ENCODE results near the gene IP6K2. TPM values are rescaled to one million over a fixed set of nuclear protein-coding genes. Genes with fewer than 3 reads are reported as not detected.

Gene IP6K2
- total and polyA plus RNA-seq, 2 of the 8 experiments (the other 6 are each of a cell fraction or from before 2014, with no cell fraction given): 95.8 to 144 TPM

DNA sequence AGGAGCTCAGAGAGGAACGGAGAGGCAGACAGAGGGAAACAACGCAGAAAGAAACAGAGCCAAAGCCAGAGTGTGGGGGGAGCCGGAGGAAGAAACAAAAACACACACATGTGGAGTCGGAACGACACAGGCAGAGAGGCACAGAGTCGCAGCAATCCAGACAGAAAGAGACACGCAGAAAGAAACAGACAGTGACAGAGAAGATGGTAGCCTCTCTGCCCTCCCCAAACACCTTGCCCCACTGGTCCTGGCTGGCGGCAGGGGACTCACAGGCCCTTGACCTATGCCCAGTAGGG lies 33.0 kb downstream of the IP6K2 start:
- Histone ChIP-seq H2BK120ac (replicated peaks; ENCODE audit: low read depth, low read length) (no peak overlapping the region), H4K5ac (ENCODE audit: insufficient read length, low read depth, low read length) (no peak overlapping the region), H3K4me2 (ENCODE audit: insufficient read depth in 1 of 2, low read depth in 2 of 2, low read length in 2 of 2) (peak overlapping the region; percentile 82 to 92; a peak in 2 of 4 replicates), H3K27me3 (replicated peaks in 1 of 4; ENCODE audit: control insufficient read depth in 3 of 4, extremely low read depth in 1 of 4, insufficient read depth in 3 of 4, low read length in 3 of 4) (no peaks in the 10 kb centered on the region), H3K14ac (ENCODE audit: insufficient read length) (no peak overlapping the region), H2BK15ac (ENCODE audit: low read length) (no peak overlapping the region), H3K9ac (replicated peaks in 1 of 4; ENCODE audit: extremely low read depth in 1 of 4, low read depth in 3 of 4, low read length in 3 of 4) (no peak overlapping the region), H3K56ac (replicated peaks; ENCODE audit: insufficient read length, low read depth, low read length) (no peak overlapping the region), H4K20me1 (replicated peaks in 1 of 2; ENCODE audit: control insufficient read depth in 1 of 2, insufficient read depth in 2 of 2, low read length in 2 of 2) (peaks cover 8 to 26% of the 10 kb centered on the region in 2 experiments), H2BK12ac (ENCODE audit: low read depth, low read length) (no peak overlapping the region), H3K4ac (replicated peaks; ENCODE audit: insufficient read length, low read depth, low read length) (no peak overlapping the region), H4K91ac (replicated peaks; ENCODE audit: insufficient read length, low read length) (no peak overlapping the region), H3K79me1 (ENCODE audit: low read depth, low read length) (peaks cover 10% of the 10 kb centered on the region), H3K79me2 (ENCODE audit: control insufficient read depth in 1 of 2, insufficient read depth in 2 of 2, low read length in 2 of 2) (peaks cover 0 to 21% of the 10 kb centered on the region in 2 experiments; a peak in 2 of 4 replicates), H2BK5ac (ENCODE audit: low read depth, low read length) (no peak overlapping the region), H3K4me1 (replicated peaks in 1 of 4; ENCODE audit: control insufficient read depth in 3 of 4, insufficient read depth in 4 of 4, low read length in 3 of 4) (peaks cover 0 to 11% (median 4%) of the 10 kb centered on the region in 4 experiments; a peak in 3 of 7 replicates), H2AFZ (ENCODE audit: low read length) (no peak overlapping the region), H2AK5ac (ENCODE audit: low read depth, low read length) (no peak overlapping the region), H3K23me2 (ENCODE audit: low read depth, low read length) (peaks cover 8% of the 10 kb centered on the region; the same call in 1 of the 2 replicates), H3K36me3 (ENCODE audit: control insufficient read depth in 2 of 4, insufficient read depth in 4 of 4, low read length in 3 of 4) (peaks cover 34 to 51% (median 41%) of the 10 kb centered on the region in 4 experiments), H3K4me3 (ENCODE audit: extremely low read depth in 1 of 4, insufficient read depth in 2 of 4, low read depth in 3 of 4, low read length in 4 of 4) (peak overlapping the region in 1 of 4 experiments; percentile 94; a peak in 2 of 8 replicates), H4K8ac (ENCODE audit: extremely low read depth, insufficient read depth, low read length) (no peak overlapping the region), H3K18ac (ENCODE audit: extremely low read depth, low read length) (no peak overlapping the region), H3K27ac (ENCODE audit: low read depth, low read length) (no peak overlapping the region), H3K9me3 (ENCODE audit: insufficient read depth in 2 of 2, low read depth in 1 of 2, low read length in 1 of 2) (no peaks in the 10 kb centered on the region), H3K23ac (ENCODE audit: insufficient read length) (no peak overlapping the region), H2BK20ac (ENCODE audit: low read length) (no peak overlapping the region)
- no peak for FAIRE-seq
- 93% methylated on average over 8 of the region's 8 CpGs; no CpG with 5 or more reads in 1 of the 2 experiments for WGBS, 2 experiments (ENCODE audit: extremely low coverage in 1 of 2, insufficient coverage in 1 of 2, insufficient read length in 1 of 2, insufficient replicate concordance in 2 of 2, low coverage in 1 of 2, low lambda C conversion rate in 2 of 2, missing lambda C conversion rate in 1 of 2)
- CTCF ChIA-PET (ENCODE audit: partially characterized antibody): interaction anchor here (0.6 to 2.5 kb wide), 17 partner anchors 10 to 586 kb away, joined by 3 to 22 read pairs (median 4); partner anchors contain the start of genes CELSR3 and SLC25A20
- no peak for DNase-seq (ENCODE audit: low read depth in 1 of 2, low spot score in 2 of 2)
- TF ChIP-seq BACH1 (IDR thresholded peaks at IDR 0.05; ENCODE audit: low read length) (no peak), SP2 (IDR thresholded peaks at IDR 0.05; ENCODE audit: low read length) (no peak), RXRA (IDR thresholded peaks at IDR 0.05; ENCODE audit: insufficient read depth, low read depth, low read length) (no peak), EGR1 (IDR thresholded peaks at IDR 0.05; ENCODE audit: borderline replicate concordance, low read depth, low read length) (no peak), CBX5 (IDR thresholded peaks at IDR 0.05; ENCODE audit: low read depth, low read length) (no peak), HDAC2 (IDR thresholded peaks at IDR 0.05; ENCODE audit: borderline replicate concordance in 1 of 2, low read depth in 2 of 2, low read length in 2 of 2) (no peak), EP300 (IDR thresholded peaks at IDR 0.05; ENCODE audit: borderline replicate concordance in 1 of 2, low read depth in 2 of 2, low read length in 2 of 2) (no peak)
- TF ChIP-seq, protein P1, sequence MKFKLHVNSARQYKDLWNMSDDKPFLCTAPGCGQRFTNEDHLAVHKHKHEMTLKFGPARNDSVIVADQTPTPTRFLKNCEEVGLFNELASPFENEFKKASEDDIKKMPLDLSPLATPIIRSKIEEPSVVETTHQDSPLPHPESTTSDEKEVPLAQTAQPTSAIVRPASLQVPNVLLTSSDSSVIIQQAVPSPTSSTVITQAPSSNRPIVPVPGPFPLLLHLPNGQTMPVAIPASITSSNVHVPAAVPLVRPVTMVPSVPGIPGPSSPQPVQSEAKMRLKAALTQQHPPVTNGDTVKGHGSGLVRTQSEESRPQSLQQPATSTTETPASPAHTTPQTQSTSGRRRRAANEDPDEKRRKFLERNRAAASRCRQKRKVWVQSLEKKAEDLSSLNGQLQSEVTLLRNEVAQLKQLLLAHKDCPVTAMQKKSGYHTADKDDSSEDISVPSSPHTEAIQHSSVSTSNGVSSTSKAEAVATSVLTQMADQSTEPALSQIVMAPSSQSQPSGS (IDR thresholded peaks at IDR 0.05; ENCODE audit: low read length): no peak
- POLR2A ChIA-PET (ENCODE audit: partially characterized antibody): interaction anchor here (1.0 to 15.0 kb wide), 7 partner anchors 10 to 323 kb away, joined by 3 to 175 read pairs (median 7); partner anchors contain the start of genes CELSR3, IP6K2 and WDR6
